K562 (cell line): ENCODE measurements around the gene ZNF45. TPM values are rescaled to one million over a fixed set of nuclear protein-coding genes. Genes with fewer than 3 reads are reported as not detected.
A peak's percentile ranks its signal among the peaks of the same experiment; 100 is the strongest.

ENCODE experiments used
- ARID2 ChIP-seq: fragments of 450-650 bp; IDR thresholded peaks from 2 replicates; pipeline ENCODE4 v1.6.1; 2017; ENCODE audit warnings: antibody characterized with exemption, mild to moderate bottlenecking
- CBX8 ChIP-seq: fragments of 200-600 bp; sonication (generic); IDR thresholded peaks from 2 replicates; pipeline ENCODE4 v1.6.1; 2012; ENCODE audit warnings: borderline replicate concordance, mixed run types, low read depth, mild to moderate bottlenecking, moderate library complexity, mixed read lengths, low read length, control low read depth, inconsistent platforms; ENCODE audit not compliant: poor library complexity, severe bottlenecking; ENCODE audit errors: extremely low read depth
- CREB1 ChIP-seq, 2 experiments: sonication (generic) in 1 of 2; formaldehyde crosslinking in 1 of 2; IDR thresholded peaks; 2 replicates each; pipeline versions ENCODE4 v1.6.1 to v1.8.0; 2012 to 2022; ENCODE audit warnings: inconsistent platforms in 1 of 2, mild to moderate bottlenecking in 1 of 2, missing genetic modification reagents in 1 of 2, moderate library complexity in 1 of 2
- ELF4 ChIP-seq: fragments of 450-650 bp; formaldehyde crosslinking; IDR thresholded peaks from 2 replicates; pipeline ENCODE4 v1.4.0; 2022; ENCODE audit warnings: missing genetic modification characterization
- GABPA ChIP-seq: fragments of 200-800 bp; sonication (Bioruptor generic); conservative IDR thresholded peaks from 2 replicates; pipeline ENCODE4 v1.6.1; 2016; ENCODE audit warnings: low read depth, missing genetic modification characterization, missing compliant biosample characterization
- HCFC1 ChIP-seq: IDR thresholded peaks from 2 replicates; pipeline ENCODE4 v1.6.1; 2012; ENCODE audit warnings: low read depth, low read length, improper control_type of control experiment
- JUND ChIP-seq, 2 experiments: IDR thresholded peaks; 2 replicates in 1 of 2; 3 replicates in 1 of 2; pipeline ENCODE4 v1.6.1; 2011; ENCODE audit warnings: borderline replicate concordance in 2 of 2, low read depth in 2 of 2, low read length in 2 of 2, improper control_type of control experiment in 1 of 2, missing biosample characterization in 1 of 2, missing genetic modification characterization in 1 of 2, missing genetic modification reagents in 1 of 2
- KDM4B ChIP-seq, 2 experiments: fragments of 450-650 bp in 1 of 2; sonication (generic) in 1 of 2; IDR thresholded peaks; 2 replicates each; pipeline ENCODE4 v1.6.1; 2016 to 2017; ENCODE audit warnings: borderline replicate concordance in 2 of 2, antibody characterized with exemption in 1 of 2, low read depth in 1 of 2, mild to moderate bottlenecking in 1 of 2
- NCOA6 ChIP-seq: fragments of 450-650 bp; IDR thresholded peaks from 2 replicates; pipeline ENCODE4 v1.6.1; 2017; ENCODE audit warnings: mild to moderate bottlenecking
- PHF8 ChIP-seq: fragments of 200-600 bp; sonication (generic); IDR thresholded peaks from 2 replicates; pipeline ENCODE4 v1.6.1; 2012; ENCODE audit warnings: mixed run types, mild to moderate bottlenecking, inconsistent platforms, low read length, moderate library complexity, borderline replicate concordance
- PYGO2 ChIP-seq: fragments of 450-650 bp; IDR thresholded peaks from 2 replicates; pipeline ENCODE4 v1.6.1; 2016; ENCODE audit warnings: mild to moderate bottlenecking, missing genetic modification characterization, moderate library complexity, missing compliant biosample characterization
- SLC30A9 ChIP-seq: fragments of 250-450 bp; sonication (Bioruptor Pico); IDR thresholded peaks from 2 replicates; pipeline ENCODE4 v1.8.0; 2022; ENCODE audit warnings: mild to moderate bottlenecking, moderate library complexity
- SMAD1 ChIP-seq: fragments of 150-350 bp; IDR thresholded peaks from 2 replicates; pipeline ENCODE4 v1.6.1; 2014; ENCODE audit warnings: low read length, low read depth; ENCODE audit not compliant: partially characterized antibody
- TSC22D4 ChIP-seq: fragments of 450-650 bp; IDR thresholded peaks from 2 replicates; pipeline ENCODE4 v1.6.1; 2016; ENCODE audit warnings: missing genetic modification characterization, missing biosample characterization, control low read depth
- ZBED1 ChIP-seq: IDR thresholded peaks from 2 replicates; pipeline ENCODE4 v1.6.1; 2014
- ZNF197 ChIP-seq: fragments of 200-800 bp; sonication (Bioruptor generic); IDR thresholded peaks from 2 replicates; pipeline ENCODE4 v1.6.1; 2016; ENCODE audit warnings: low read depth, missing genetic modification characterization, missing compliant biosample characterization
- ZNF445 ChIP-seq: fragments of 250-450 bp; sonication (Bioruptor Pico); IDR thresholded peaks from 2 replicates; pipeline ENCODE4 v1.4.0; 2020; ENCODE audit warnings: low read depth, mild to moderate bottlenecking, moderate library complexity
- ZNF586 ChIP-seq: fragments of 450-650 bp; formaldehyde crosslinking; conservative IDR thresholded peaks from 2 replicates; pipeline ENCODE4 v1.4.0; 2020; ENCODE audit warnings: mild to moderate bottlenecking, moderate library complexity
- polyA plus RNA-seq, 8 experiments: library from polyadenylated mRNA; depleted of rRNA in 4 of 8; stranded (reverse) in 5 of 8; unstranded in 3 of 8; fragments of >200 nt; fragmentation: Nextera tagmentation in 2 of 8; fragmentation: Illumina TruSeq in 1 of 8; extraction: Ambion mirVana in 2 of 8; extraction: Trizol in 1 of 8; gene quantifications; 2 replicates each; pipeline versions ENCODE4 v1.2.1 to v1.2.3, GENCODE V29; 2011 to 2014; ENCODE audit warnings: inconsistent platforms in 1 of 8, missing spikeins in 1 of 8
- total RNA-seq, 7 experiments: library from RNA; depleted of rRNA in 6 of 7; stranded (reverse); fragments of >200 nt in 6 of 7; fragmentation: Illumina TruSeq in 2 of 7; extraction: Trizol in 2 of 7; gene quantifications; 2 replicates each; pipeline versions ENCODE4 v1.2.1 to v1.2.3, GENCODE V29; 2011 to 2021; ENCODE audit warnings: low replicate concordance in 1 of 7
- TF ChIP-seq, protein P1 (sequence below): sonication (generic); formaldehyde crosslinking; IDR thresholded peaks from 2 replicates; pipeline ENCODE4 v1.8.1; 2023; ENCODE audit warnings: missing genetic modification reagents, mild to moderate bottlenecking, borderline replicate concordance
- TF ChIP-seq, protein P2 (sequence below): fragments of 200-800 bp; sonication (Bioruptor generic); IDR thresholded peaks from 2 replicates; pipeline ENCODE4 v1.6.1; 2017; ENCODE audit warnings: missing genetic modification characterization, missing compliant biosample characterization

The ZNF45 gene
- total and polyA plus RNA-seq, 9 of the 15 experiments (the other 6 are each of a cell fraction or from before 2014, with no cell fraction given): 2.6 to 10.6 (median 9.4) TPM

DNA sequence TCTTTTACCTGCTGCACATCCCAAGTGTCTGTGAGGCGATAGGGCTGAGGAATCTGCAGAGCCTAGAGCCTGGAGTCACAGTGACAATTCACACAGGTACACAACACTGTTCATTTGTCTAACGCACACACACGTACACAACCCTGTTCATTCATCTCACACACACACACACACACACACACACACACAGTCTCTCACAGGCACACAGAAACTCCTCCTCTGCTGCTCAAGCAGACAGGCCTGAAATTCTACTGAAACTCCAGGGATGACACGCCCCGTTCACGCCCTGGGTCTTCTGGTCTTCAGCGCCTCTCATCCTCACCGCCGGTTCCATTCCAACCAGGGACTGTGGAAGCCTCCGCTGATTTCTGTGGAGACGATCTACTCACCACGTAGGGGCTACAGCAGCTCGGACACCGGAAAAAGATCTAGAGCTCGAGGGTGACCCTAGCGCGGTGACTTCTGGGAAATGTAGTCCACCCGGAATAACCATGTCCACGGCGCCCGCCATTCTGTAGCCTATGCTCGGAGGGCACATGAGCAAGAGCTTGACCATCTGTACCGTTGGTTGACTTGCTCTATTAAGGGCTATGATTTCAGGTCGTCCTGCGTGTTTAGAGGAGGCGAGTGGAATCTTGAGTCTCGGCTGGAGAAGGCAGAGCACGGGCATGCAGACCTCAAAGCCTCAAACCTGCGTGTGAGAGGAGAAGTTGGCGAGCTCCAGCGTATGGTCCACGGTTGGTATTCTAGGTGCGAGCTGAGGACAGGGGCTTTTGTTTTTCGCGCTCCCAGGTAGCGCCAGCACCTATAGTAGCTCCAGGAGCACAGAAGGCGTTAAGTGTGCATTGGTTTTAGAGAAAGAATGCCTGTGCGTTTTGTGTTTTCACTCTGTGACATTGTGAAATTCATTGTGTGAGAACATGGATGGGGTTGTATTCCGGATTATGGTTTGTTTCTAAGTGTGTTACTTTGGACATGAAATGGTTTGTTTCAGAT is 33.4 kb downstream of the ZNF45 start (continued):
- TF ChIP-seq, protein P1, sequence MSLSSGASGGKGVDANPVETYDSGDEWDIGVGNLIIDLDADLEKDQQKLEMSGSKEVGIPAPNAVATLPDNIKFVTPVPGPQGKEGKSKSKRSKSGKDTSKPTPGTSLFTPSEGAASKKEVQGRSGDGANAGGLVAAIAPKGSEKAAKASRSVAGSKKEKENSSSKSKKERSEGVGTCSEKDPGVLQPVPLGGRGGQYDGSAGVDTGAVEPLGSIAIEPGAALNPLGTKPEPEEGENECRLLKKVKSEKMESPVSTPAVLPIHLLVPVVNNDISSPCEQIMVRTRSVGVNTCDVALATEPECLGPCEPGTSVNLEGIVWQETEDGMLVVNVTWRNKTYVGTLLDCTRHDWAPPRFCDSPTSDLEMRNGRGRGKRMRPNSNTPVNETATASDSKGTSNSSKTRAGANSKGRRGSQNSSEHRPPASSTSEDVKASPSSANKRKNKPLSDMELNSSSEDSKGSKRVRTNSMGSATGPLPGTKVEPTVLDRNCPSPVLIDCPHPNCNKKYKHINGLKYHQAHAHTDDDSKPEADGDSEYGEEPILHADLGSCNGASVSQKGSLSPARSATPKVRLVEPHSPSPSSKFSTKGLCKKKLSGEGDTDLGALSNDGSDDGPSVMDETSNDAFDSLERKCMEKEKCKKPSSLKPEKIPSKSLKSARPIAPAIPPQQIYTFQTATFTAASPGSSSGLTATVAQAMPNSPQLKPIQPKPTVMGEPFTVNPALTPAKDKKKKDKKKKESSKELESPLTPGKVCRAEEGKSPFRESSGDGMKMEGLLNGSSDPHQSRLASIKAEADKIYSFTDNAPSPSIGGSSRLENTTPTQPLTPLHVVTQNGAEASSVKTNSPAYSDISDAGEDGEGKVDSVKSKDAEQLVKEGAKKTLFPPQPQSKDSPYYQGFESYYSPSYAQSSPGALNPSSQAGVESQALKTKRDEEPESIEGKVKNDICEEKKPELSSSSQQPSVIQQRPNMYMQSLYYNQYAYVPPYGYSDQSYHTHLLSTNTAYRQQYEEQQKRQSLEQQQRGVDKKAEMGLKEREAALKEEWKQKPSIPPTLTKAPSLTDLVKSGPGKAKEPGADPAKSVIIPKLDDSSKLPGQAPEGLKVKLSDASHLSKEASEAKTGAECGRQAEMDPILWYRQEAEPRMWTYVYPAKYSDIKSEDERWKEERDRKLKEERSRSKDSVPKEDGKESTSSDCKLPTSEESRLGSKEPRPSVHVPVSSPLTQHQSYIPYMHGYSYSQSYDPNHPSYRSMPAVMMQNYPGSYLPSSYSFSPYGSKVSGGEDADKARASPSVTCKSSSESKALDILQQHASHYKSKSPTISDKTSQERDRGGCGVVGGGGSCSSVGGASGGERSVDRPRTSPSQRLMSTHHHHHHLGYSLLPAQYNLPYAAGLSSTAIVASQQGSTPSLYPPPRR (CRISPR knock-in tag): no peak
- TF ChIP-seq ZNF197 (CRISPR knock-in tag) (peak; percentile 53; the same call in 1 of the 2 replicates), HCFC1 (peak; percentile 87), JUND (IDR thresholded peaks at IDR 0.05; ENCODE audit: borderline replicate concordance, low read depth, low read length) (no peak), JUND (tag; IDR thresholded peaks at IDR 0.05; ENCODE audit: borderline replicate concordance, low read depth, low read length) (no peak), PYGO2 (no peak), ZNF445 (CRISPR knock-in tag) (no peak), CREB1 (IDR thresholded peaks at IDR 0.05) (no peak), CREB1 (CRISPR knock-in tag; IDR thresholded peaks at IDR 0.05) (no peak), PHF8 (peak; percentile 57; the same call in 1 of the 2 replicates), NCOA6 (no peak), ZBED1 (no peak), CBX8 (no peak), SMAD1 (no peak), GABPA (peak; percentile 90), ELF4 (0 out of 2 replicates have a peak, but pooled peaks have one; percentile 54), SLC30A9 (no peak), KDM4B (IDR thresholded peaks at IDR 0.05; ENCODE audit: borderline replicate concordance in 2 of 2, low read depth in 1 of 2) (no peak), TSC22D4 (no peak), ARID2 (no peak), ZNF586 (CRISPR knock-in tag) (no peak)
- TF ChIP-seq, protein P2, sequence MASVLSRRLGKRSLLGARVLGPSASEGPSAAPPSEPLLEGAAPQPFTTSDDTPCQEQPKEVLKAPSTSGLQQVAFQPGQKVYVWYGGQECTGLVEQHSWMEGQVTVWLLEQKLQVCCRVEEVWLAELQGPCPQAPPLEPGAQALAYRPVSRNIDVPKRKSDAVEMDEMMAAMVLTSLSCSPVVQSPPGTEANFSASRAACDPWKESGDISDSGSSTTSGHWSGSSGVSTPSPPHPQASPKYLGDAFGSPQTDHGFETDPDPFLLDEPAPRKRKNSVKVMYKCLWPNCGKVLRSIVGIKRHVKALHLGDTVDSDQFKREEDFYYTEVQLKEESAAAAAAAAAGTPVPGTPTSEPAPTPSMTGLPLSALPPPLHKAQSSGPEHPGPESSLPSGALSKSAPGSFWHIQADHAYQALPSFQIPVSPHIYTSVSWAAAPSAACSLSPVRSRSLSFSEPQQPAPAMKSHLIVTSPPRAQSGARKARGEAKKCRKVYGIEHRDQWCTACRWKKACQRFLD (CRISPR knock-in tag): peak; percentile 60; the same call in 1 of the 2 replicates
